Epithelial cell of prostate (primary cell): ENCODE data around the gene SPIRE1.

Experiments
- DNase-seq: peaks from one replicate; pipeline ENCODE4 v3.0.0-alpha.2; 2011; ENCODE audit warnings: low read depth, low spot score
- H3K27ac ChIP-seq: fragments of 450-650 bp; 2 replicates; pipeline ENCODE4 v1.5.1; 2017; ENCODE audit warnings: mild to moderate bottlenecking

Gene SPIRE1

DNA sequence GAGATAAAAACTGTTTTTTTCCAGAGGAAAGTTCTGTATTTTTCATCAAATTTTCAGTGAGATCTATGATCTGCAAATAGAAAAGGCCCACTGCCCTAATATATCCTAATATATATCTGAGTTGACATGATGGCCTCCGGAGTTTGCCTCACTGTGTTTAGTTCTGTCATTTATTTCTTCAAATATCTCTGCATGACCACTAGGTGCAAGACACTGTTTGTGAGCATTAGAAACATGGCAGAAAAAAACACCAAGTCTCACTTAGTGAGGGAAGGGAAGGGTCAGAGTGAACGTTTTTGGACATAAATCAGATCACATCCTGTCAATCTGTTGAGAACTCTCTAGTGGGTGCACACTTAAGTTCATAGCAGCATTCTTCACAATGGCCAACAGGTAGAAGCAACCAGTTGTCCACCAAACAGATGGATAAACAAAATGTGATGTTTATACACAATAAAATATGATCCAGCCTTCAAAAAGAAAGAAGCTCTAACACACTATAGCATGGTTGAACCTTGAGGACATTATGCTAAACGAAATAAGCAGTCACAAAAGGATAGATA lies 53.4 kb downstream of the SPIRE1 start:
- peak overlapping the region; percentile 99 for H3K27ac ChIP-seq

GRCh38 chr18:12599966-12600365 lies 57.9 kb downstream of the SPIRE1 start:
- DNase-seq: no peak
- H3K27ac ChIP-seq: peak overlapping the region; percentile 73

More for the DNA sequence above, 53.4 kb downstream of the SPIRE1 start:
- DNase-seq: no peak

- DNase-seq: peak; percentile 64
- H3K27ac ChIP-seq: peak overlapping the region; percentile 73
These were observed 58.4 kb downstream of the SPIRE1 start for GRCh38 chr18:12599543-12599942.

DNA sequence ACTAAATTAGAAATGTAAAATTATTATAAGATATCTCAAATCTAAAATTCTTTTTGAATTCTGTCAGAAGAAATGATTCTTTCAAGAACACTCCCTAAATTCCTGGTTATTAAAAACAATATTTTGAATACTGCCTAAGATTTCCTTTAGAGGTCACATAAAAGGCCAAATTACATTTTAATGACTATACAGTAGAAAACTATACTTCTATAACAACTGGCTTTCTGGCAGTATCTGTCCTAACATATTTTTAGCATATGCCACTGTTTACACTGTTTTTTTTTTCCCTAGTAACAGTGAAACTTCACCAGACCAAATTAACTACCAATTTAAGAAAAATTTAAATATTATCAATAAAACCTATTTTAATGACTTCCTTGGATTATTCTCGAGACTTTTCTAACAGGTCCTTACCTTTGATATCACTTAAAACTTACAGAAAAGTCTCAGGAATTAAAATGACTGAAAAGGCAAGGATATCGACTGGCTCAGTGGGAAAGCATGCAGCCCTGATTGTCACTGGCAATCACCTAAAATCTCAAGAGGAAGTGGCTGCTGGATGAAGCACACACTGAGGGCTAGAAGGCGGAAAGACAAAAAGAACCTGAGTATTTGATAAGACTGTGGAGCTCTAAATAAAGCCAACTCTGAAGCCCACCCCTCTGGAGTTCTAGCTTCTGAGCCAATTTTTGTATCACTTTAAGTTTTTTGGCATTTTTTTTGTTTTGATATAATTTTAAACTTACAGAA lies 59.6 kb downstream of the SPIRE1 start:
- peak overlapping the region; percentile 73 for H3K27ac ChIP-seq
- DNase-seq: no peak

- no peak for DNase-seq
- peak overlapping the region; percentile 73 for H3K27ac ChIP-seq
These were observed 60.1 kb downstream of the SPIRE1 start for GRCh38 chr18:12597760-12598159.

DNA sequence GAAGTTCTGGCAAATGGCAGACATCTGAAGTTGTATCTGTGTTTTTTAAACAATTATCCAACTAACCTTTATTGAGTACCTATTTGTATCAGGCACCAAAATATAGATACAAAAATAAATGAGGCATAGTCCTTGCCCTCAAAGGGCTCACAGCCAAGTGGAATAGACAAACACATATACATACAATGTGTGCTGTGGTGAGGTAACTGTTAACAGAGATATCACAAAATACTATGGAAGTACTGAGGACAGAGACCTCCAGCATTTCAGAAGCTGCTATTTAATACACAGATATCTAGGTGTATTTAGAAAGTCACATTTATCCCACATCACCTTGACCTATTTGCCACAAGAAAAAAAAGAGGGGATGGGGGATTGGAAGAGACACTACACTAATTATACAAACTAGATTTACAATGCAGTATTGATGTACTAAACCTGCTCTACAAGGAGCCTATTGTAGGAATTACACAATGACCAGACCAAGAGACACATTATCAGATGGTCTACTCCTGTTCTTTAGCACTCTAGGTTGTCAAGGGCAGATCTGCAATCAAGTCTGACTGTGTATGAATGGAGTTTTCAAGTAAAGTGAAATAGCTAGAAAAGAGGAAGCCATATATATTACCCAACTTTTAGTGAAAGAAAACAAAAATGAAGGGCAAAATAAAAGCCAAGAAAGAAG lies 62.2 kb downstream of the SPIRE1 start:
- no peak overlapping the region for H3K27ac ChIP-seq
- DNase-seq: no peak

DNA sequence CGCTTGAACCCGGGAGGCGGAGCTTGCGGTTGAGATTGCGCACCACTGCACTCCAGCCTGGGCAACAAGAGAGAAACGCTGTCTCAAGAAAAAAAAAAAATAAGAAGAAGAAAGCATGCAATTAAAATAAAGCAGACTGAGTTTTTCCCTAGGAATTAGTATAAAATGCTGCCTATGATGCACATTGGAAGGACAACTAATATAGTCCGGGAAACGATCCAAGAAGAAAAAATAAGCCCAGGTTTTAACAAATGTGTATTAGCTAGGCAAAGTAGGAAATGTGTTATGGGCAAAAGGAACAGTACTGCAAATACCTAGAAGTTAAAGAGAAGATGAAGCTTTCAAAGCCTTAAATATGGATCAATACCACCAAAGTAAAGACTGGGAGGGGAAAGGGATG lies 64.0 kb downstream of the SPIRE1 start:
- no peak overlapping the region for H3K27ac ChIP-seq
- DNase-seq: no peak

DNA sequence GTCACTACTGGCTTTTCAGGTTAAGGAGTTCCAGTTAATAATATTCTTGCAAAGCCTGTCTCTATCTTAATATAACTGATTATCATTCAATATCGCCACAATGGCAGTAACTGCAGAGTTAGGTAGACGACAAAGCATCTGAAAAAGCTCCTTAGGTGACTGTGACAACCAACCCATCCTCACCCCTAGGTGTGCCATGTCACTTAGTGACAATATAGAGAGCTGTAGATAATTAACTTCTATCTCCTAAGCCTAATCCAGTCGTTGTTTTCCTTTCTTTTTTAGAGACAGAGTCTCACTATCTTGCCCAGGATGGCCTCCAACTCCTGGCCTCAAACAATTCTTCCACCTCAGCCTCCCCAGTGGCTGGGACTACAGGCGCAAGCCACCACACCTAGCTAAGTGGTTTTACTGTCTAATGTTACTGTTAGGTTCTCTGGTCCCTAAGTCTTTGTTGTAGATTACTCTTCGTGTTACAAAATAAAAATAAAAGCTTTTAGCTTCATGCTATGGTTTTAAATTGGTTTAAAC lies 65.2 kb downstream of the SPIRE1 start:
- no peak for DNase-seq
- no peak overlapping the region for H3K27ac ChIP-seq

DNA sequence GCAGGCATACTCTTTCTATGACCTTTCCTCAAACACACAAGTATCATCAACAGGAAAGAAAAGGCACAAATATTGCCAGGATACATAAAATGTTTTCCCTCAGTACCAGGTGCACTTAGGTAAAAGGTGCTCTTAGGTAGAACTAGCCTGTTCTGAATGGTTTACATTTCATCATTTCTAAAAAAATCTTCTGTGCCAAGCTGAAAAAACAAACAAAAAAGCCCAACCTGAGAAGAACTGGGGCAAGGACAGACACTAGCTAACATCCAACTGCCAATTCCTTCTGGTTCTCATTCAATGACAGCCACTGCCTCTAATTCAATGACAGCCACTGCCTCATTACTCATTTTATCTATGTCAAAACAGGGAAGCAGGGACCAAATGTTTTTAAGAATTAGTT lies 68.5 kb downstream of the SPIRE1 start:
- DNase-seq: no peak
- H3K27ac ChIP-seq: no peak overlapping the region

GRCh38 chr18:12586956-12587355 lies 71.0 kb downstream of the SPIRE1 start:
- no peak for DNase-seq

DNA sequence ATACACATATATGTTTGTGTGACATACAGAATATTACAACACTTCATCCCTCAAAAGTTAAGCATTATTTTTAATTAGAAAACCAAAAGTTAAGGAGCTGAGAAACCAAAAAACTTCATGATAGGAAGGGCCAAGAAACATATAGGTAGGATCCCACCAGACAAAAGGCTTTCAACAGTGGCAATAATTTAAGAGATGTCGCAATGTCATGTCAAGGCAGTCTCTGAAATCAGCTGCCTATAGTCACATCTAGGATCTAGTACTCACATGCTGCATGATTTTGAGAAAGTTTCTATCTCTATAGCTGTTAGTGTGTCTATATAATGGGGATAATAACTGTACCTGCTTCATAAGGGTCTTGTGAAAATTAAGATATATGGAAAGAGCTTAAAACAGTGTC lies 72.7 kb downstream of the SPIRE1 start:
- no peak overlapping the region for H3K27ac ChIP-seq
- no peak for DNase-seq

More at GRCh38 chr18:12586956-12587355, 71.0 kb downstream of the SPIRE1 start:
- H3K27ac ChIP-seq: no peak overlapping the region

DNA sequence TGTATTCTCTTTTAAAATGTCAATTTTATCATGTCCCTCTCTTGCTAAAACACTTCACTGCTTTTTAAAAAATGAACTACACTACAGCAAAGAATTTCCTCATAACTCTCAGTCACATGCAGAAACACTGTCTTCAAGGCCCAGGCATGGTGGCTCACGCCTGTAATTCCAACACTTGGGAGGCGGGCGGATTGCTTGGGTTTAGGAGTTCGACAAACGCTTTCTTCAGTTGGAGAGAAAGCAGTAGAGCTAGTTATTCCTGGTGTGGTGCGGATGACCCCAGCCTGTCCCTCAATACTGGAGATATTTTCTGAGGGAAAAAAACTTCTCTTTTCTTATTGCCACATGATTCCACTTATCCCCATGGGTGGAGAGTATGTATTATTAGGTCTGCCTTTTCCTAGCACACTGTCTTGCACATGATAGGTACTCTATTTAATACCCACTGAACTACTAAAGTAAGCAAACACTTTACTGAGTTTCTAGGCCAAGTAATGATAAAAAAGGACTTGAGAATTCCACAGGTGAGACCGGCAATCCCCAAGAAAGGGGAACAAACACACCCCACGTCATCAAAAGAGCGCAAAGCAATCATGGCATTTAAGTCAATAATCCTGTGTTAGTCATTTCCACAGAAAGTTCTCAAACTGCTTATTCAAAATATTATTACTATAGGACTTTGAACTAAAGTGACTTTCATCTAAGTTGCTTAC lies 77.1 kb downstream of the SPIRE1 start:
- no peak for DNase-seq
- no peak overlapping the region for H3K27ac ChIP-seq

DNA sequence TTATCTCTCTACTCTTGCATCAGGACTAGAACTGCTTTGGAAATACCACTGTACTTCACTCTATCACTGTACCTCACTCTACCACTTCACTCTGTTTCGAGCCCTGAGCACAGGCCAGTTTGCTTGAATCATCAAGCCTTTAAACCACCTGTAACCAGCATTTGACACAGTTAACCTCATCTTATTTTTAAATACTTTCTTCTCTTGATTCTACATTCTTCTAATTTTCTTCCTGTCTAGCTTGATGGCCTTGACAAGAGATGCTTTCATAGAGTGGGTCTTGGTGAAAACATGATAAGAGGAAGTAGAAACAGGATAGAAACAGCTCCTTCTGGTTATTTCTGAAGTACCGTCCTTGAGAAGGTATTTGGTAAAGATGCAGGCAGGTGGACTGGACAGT lies 78.1 kb downstream of the SPIRE1 start:
- no peak for DNase-seq
- no peak overlapping the region for H3K27ac ChIP-seq

- DNase-seq: no peak
- H3K27ac ChIP-seq: no peak overlapping the region
These were observed 80.1 kb downstream of the SPIRE1 start for GRCh38 chr18:12577848-12578247.

- no peak for DNase-seq
- H3K27ac ChIP-seq: no peak overlapping the region
These were observed 83.3 kb downstream of the SPIRE1 start for GRCh38 chr18:12574494-12575185.

DNA sequence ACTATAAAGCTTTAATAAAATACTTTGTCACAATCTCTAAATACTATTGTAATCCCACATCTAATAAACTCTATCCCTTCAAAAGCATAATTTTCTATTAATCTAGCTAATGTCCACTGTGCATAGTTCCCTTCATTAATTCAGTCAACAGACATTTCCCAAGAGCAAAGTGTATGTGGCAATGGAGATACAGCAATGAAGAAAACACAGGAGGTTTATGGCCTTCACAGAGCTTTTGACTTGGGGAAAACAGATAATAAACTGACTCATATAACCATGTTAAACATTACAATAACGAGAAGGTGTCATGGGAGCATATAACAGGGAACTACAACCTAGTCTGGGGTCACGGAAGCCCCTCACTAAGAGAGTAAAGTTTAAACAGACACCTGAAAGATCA lies 86.3 kb downstream of the SPIRE1 start:
- no peak for DNase-seq
- no peak overlapping the region for H3K27ac ChIP-seq

GRCh38 chr18:12569791-12570190 lies 88.1 kb downstream of the SPIRE1 start:
- no peak for DNase-seq
- H3K27ac ChIP-seq: no peak overlapping the region

- H3K27ac ChIP-seq: no peak overlapping the region
- DNase-seq: no peak
These were observed 90.1 kb downstream of the SPIRE1 start for GRCh38 chr18:12567849-12568248.

GRCh38 chr18:12564861-12565260 lies 93.0 kb downstream of the SPIRE1 start:
- H3K27ac ChIP-seq: no peak overlapping the region
- no peak for DNase-seq

GRCh38 chr18:12564378-12564777 lies 93.5 kb downstream of the SPIRE1 start:
- no peak overlapping the region for H3K27ac ChIP-seq
- DNase-seq: no peak
